HTR-8/SVneo (cell line): ENCODE data around the gene SPTY2D1.
A peak's percentile ranks its signal among the peaks of the same experiment; 100 is the strongest.
"Not testable (repeated sequence)": the region's sequence is repeated elsewhere in the genome, so short reads cannot be mapped to it uniquely, and the experiment has no call there.

Source experiments
- DNase-seq: peaks from one replicate; pipeline ENCODE4 v3.0.0; 2011; ENCODE audit warnings: low spot score, mixed read lengths; ENCODE audit not compliant: insufficient read length
- FAIRE-seq: peaks from 2 replicates; lab custom pipeline; 2011; peaks lifted over from hg19 to GRCh38; lab: Jason Lieb, UNC

Gene SPTY2D1, protein sequence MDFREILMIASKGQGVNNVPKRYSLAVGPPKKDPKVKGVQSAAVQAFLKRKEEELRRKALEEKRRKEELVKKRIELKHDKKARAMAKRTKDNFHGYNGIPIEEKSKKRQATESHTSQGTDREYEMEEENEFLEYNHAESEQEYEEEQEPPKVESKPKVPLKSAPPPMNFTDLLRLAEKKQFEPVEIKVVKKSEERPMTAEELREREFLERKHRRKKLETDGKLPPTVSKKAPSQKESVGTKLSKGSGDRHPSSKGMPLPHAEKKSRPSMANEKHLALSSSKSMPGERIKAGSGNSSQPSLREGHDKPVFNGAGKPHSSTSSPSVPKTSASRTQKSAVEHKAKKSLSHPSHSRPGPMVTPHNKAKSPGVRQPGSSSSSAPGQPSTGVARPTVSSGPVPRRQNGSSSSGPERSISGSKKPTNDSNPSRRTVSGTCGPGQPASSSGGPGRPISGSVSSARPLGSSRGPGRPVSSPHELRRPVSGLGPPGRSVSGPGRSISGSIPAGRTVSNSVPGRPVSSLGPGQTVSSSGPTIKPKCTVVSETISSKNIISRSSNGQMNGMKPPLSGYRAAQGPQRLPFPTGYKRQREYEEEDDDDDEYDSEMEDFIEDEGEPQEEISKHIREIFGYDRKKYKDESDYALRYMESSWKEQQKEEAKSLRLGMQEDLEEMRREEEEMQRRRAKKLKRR

DNA sequence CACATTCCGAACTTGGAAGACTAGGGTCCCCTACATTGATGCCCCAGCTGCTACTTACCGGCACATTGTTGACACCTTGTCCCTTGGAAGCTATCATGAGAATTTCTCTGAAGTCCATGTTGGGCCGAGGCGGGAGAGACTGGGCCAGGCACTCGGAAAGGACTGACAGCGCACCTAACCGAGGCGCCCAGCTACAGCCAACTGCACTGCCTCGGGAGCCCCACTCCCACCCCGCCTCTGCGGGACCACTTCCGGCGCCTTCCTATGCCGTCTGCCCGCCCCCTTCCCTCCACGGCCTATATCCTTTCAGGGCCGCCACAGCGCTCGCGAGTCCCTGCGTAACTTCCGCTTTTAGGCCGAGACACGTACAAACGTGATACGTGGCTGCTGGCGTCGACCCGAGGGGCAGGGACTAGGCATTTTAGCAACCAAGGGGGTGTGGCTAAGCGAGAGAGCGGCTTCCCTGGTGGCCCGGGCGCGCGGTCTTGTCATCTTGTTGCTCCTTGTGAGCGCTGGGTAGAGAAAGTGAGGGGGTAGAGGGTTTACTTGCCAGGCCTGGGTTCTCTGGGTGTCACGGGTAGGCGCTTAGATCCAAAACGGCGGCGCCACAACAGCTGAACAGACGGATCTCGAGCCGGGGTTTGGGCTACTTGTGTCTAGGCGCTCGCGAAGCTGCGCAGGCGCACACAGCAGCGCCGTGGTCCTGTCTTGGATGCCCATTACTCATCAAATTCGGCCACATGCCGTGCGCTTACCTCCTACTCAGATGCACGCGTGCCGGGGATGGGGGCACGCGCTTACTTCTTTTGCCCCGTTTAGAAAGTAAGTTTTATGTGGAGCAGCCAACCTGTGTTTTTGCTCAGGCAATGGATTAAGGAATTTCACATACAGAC is at the start of gene SPTY2D1:
Gene SPTY2D1, minus strand, starts transcription at position 203 of the 893 bp plus-strand sequence. Its CDS starts 85 bp downstream, at position 118.
- peak; percentile 97 for FAIRE-seq

DNA sequence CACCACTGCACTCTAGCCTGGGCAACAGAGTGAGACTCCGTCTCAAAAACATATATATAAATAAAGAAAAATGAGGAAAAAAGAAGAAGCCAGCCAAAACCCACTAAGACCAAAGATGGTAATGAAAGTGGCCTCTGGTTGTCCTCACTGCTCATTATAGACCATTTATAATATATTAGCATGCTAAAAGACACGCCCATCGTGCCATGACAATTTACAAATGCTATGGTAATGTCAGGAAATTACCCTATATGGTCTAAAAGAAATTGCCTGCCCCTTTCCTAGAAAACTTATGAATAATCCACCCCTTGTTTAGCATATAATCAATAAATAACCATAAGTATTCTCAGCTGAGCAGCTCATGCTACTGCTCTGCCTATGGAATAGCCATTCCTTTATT is 48.3 kb upstream of the SPTY2D1 start:
- FAIRE-seq (no peak), DNase-seq (no peak)

More for the DNA sequence above, at the start of gene SPTY2D1:
- DNase-seq, result peak; percentile 95

DNA sequence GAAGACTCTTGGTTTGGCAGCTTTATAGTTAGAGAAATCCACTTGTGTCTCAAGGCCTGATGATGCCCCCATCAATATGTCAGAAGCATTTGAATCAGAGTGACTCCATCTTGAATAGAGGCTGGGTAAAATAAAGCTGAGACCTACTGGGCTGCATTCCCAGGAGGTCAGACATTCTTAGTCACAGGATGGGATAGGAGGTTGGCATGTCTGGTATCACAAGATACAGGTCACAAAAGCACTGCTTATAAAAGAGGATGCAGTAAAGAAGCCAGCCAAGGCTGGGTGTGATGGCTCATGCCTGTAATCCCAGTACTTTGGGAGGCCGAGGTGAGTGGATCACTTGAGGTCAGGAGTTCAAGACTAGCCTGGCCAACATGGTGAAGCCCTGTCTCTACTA is 47.8 kb upstream of the SPTY2D1 start:
- not testable (repeated sequence) for FAIRE-seq

DNA sequence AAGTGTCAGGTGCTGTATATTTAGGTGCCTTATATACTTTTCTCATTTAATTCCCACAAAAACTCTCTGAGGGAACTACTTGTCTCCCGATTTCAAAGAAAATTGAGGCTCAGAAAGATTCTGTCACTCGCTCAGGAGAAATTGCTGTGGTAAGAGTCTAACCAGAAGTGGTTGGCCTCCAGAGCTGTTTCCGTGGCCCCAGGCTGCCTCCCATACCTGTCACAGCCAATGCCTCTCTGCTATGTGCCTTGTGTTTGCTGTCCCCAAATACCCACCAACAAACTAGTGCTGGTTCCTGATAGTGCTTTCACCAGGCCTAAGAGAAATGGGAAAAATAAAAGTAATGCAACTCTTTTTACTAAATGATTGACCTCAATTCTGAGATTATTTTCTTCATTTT is 43.4 kb upstream of the SPTY2D1 start:
- no peak for DNase-seq
- FAIRE-seq, result no peak

More for the DNA sequence above, 47.8 kb upstream of the SPTY2D1 start:
- DNase-seq, result not testable (repeated sequence)

DNA sequence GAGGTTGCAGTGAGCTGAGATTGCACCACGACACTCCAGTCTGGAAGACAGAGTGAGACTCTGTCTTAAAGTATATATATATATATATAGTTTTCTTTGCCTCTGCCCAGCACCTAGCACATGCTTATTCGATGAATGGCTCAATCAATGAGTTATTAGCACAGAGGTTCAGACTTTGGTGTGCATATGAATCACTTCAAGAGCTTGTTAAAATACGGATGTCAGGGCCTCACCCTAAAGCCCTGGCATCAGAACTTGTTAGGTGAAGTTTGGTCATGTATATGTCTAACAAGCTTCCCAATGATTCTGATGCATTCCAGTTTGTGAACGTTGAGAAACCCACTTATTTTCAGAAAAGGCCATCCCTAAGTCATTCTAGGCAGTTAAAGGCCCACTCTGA is 42.7 kb upstream of the SPTY2D1 start:
- no peak for DNase-seq
- no peak for FAIRE-seq

DNA sequence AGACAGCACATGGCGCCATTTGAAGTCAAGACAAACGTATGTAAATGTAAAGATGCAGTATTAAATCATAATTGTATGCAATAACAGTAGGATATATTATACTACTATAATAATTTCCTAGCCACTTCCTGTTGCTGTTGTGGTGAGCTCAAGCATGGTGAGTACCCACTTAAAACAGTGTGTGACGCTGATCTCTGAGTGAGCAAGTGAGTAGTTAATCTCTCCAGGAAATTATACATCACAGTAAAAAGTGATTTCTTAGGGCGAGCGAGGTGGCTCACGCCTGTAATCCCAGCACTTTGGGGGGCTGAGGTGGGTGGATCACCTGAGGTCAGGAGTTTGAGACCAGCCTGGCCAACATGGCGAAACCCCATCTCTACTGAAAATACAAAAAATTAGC is 38.1 kb upstream of the SPTY2D1 start:
- not testable (repeated sequence) for FAIRE-seq, DNase-seq

DNA sequence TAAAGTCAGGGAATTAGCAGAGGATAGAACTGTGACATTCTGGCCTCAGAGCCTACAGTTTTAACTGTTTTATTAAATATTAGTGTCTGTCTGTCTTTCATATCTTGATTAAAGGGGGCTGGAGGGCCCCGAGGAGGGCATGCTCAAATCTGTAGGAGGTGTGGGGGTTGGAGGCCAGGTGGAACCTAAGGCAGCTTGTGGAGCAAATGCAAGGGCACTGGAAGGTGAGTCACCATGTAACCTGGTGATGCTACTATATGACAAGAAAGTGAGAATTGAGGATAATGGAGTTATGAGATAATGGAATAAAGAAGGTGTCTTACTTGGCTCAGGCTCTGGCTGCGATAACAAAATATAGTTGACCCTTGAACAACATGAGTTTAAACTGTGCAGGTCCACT is 37.1 kb upstream of the SPTY2D1 start:
- no peak for FAIRE-seq
- no peak for DNase-seq

DNA sequence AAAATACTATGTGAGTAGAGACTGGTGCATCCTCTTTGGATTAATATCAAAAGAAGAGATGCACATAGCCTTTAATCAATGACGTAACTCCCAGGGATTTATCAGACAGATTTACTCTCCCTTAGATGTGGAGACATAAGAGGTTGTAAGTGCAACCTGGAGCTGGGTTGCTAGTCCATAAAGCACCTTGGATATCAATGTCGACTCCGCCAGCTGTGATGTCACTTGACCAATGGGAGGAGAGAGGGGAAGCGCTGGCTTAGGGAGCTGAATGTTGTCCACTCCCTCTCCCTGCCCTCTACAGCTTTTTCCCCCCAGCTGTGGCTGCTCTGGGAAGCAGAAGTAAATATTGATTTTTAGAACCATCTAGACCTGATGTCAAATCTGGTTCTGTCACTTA is 35.6 kb upstream of the SPTY2D1 start:
- no peak for DNase-seq
- FAIRE-seq, result no peak

DNA sequence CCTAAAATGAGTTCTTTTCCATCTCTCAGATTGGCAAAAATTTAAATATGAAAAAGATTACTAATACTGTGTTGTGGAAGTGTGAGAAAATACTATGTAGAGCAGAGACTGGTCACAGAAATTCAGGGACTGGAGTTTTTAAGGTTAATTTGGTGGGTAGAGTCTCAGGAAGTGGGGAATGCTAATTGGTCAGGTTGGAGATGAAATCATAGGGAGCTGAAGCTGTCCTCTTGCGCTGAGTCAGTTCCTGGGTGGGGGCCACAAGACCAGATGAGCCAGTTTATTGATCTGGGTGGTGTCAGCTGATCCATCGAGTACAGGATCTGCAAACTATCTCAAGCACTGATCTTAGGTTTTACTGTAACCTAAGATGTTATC is 35.1 kb upstream of the SPTY2D1 start:
- DNase-seq (no peak), FAIRE-seq (no peak)

DNA sequence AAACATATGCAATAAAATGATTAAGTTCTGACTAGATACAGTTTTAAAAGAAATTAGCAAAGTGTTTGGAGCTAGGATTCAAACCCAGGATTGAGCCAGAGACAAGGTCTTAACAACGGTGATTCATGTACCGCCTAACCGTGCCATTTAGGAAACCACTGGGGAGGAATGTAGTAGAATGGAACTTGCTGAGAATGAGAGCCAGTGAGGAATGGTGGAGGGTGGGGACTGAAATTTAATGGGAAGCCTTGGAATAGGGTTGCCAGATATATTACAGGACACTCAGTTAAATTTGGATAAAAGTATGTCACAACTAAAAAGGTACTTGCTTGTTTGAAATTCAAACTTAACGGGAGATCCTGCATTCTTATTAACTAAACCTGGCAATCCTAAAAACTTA is 34.0 kb upstream of the SPTY2D1 start:
- FAIRE-seq (no peak), DNase-seq (no peak)

DNA sequence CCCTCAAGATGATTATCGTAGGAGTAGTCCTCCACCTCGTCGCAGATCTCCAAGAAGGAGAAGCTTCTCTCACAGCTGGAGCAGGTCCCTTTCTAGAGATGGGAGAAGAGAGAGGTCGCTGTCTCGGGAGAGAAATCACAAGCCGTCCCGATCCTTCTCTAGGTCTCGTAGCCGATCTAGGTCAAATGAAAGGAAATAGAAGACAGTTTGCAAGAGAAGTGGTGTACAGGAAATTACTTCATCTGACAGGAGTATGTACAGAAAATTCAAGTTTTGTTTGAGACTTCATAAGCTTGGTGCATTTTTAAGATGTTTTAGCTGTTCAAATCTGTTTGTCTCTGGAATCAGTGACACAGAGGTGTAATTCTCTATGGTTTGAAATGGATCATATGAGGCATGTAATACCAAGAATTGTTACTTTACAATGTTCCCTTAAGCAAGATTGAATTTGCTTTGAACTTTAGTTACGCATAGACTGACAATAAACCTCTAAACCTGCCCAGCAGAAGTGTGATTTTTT is 31.3 kb upstream of the SPTY2D1 start:
- FAIRE-seq, result not testable (repeated sequence)

DNA sequence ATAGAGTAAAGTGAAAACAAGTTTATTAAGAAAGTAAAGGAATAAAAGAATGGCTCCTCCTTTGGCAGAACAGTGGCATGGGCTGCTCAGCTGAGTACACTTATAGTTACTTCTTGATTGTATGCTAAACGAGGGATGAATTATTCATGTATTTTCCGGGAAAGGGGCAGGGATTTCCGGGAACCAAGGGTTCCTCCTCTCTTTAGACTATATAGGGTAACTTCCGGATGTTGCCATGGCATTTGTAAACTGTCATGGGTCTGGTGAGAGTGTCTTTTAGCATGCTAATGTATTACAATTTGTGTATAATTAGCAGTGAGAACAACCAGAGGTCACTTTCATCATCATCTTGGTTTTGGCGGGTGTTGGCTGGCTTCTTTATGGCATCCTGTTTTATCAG is 23.5 kb upstream of the SPTY2D1 start:
- FAIRE-seq, result no peak
- DNase-seq, result no peak

More for the DNA sequence above, 31.3 kb upstream of the SPTY2D1 start:
- not testable (repeated sequence) for DNase-seq

DNA sequence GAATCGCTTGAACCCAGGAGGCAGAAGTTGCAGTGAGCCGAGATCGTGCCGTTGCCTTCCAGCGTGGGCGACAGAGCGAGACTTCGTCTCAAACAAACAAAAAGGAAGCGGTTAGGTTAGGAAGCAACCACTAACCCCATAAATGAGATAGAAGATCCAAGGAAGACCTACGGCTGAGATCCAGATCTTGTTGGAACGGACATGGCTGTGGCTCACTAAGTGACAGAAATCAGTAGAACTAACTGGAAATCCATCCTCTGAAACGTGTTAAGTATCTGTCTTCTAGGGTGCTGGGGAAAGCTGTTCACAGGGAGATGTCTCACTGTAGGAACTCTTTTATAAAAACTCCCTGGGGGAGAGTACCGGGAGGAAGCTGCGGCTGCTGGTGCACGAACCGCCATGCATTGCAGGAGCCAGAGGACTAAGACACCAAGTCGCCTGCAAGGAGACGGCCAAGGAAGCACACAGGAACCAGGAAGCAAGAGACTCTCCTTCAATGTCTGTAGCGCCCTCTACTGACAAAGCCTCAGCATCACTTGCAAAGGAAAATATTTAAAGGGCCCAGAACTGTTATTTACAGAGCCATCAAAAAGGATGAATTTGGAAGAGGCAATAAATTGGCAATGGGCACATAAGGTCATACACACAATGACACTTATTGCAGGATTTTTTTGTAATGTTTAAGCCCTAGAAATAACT is 16.9 kb upstream of the SPTY2D1 start:
- no peak for DNase-seq
- FAIRE-seq, result no peak

DNA sequence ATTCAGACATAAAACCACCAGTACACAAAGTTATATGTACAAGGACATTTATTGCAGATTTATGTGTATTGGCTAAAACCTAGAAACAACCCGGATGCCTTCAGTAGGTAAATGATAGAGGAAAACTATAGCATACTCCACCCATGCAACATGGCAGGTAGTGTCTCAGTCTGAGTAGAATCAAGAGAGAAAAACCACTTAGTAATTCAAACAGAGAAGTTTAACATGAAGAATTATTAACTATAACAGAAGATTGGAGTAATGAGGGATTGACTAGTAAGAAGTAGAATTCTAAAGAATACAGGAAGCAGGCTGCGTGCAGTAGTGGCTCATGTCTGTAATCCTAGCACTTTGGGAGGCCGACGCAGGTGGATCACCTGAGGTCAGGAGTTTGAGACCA is 16.2 kb upstream of the SPTY2D1 start:
- no peak for DNase-seq
- FAIRE-seq, result no peak

DNA sequence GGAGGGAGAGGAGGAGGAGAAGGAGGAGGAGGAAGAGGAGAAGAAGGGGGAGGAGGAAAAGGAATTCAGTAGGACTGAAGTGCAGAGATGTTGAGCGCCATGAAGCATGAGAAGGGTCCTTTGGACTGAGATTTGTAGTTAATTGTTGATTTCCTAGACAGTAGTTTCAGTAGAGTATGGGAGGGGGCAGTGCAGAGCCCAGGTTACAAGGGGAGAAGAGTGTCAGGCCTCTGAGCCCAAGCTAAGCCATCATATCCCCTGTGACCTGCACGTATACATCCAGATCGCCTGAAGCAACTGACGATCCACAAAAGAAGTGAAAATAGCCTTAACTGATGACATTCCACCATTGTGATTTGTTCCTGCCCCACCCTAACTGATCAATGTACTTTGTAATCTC is 8.9 kb upstream of the SPTY2D1 start:
- not testable (repeated sequence) for FAIRE-seq, DNase-seq

DNA sequence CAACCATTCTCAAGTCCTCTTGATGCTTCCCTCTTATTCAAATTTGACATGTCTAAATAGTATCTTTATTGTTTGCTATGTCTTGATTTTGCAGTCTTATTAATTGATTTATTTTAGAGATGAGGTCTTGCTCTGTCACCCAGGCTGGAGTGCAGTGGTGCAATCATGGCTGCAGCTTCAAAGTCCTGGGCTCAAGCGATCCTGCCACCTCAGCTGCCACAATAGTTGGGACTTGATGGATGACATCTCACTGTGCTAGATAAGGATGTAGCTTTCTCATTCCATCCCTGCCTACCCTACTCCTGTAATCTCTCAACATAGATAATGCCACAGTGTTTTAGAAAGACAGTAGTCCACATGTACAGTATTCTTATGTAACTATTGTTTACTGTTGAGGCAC is 7.5 kb upstream of the SPTY2D1 start:
- DNase-seq, result no peak
- no peak for FAIRE-seq

DNA sequence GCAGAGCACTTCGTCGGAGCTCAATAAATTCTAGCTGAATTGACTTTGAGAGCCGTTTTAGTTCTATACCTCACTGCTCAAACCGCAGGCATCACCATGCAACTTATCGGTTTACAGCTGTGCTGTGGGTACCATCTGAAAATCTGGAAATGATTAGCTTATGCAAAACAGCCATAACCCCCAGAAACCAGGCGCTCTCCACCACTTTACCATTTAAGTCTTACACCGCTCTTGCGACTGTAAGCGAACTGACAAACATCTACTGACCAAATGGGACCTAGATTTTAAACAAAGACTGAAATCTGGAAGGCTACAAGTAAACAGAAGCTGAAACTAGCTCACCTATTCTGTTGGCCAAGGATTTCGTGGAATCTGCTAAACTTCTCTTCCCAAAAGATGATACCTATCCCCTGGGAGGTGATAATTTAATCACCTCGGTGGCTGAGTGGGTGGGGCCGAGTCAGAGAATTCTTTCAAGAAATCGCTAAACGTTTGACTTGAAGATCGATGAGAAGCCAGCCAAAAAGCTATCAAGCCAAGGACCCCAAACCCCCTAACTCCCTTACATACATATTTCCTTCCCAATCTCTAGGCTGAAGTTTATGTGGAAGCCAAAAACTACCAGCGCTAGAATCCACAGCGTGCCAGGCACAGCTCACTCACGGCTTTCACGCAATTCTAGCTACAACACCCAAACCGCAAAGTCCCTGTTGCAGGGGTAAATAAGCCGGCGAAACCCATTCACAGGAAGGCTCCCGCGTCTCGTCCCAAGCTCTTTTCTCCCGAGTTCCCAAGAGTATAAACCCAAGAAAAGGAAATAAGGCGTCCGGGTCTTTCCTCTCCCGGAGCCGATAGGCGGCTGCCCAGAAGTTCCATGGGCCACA is 644 bp downstream of the SPTY2D1 start:
- no peak for DNase-seq
- no peak for FAIRE-seq

DNA sequence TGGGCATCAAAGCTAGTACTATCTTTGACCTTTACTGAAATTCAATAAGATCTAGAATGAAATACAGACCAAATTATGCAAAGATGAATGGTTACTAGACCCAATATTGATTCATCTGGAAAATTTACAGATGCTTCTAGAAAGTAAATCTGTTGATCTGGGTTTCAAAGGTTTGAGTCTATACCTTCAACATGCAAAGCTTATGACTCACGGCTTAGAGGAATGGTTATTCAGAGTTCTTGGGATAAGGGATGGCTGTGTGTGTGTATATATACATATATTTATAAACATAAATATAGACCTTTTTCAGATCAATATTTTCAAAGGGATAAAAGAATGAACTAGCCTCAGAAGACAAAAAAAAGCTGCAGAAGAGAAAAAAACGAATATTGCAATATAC is 1.3 kb downstream of the SPTY2D1 start:
- DNase-seq, result no peak
- FAIRE-seq, result no peak

DNA sequence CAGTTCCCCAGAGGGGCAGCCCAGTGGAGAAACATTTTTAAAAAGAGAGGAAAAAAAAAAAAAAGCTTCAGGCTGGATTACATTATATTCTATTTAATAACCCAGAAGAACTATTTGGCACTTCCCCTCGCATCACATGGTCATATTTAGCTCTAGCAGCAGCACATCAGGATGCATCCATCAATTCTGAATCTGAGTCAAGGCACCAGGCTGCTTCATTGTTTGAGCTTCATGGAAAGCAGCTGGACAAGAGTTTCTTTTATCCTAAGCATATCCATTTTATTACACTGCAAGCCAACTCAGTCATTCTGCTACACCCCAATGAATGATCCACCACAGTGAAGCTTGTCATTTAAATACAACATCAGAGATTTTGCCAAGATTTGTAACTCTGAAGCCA is 10.0 kb downstream of the SPTY2D1 start:
- DNase-seq (no peak), FAIRE-seq (no peak)
